ENCODE data around the gene KCNIP3.
"Not testable (repeated sequence)": the region's sequence is repeated elsewhere in the genome, so short reads cannot be mapped to it uniquely, and the experiment has no call there.

Gene KCNIP3

GRCh38 chr2:95296880-95297487 is at the start of gene KCNIP3:
TSS of gene KCNIP3 (plus strand) at chr2:95297347. CDS start at chr2:95297439, 92 bp downstream.
- no peak for DNase-seq

- DNase-seq: no peak
Observed at GRCh38 chr2:95258271-95258670, 38.9 kb upstream of the KCNIP3 start.

DNA sequence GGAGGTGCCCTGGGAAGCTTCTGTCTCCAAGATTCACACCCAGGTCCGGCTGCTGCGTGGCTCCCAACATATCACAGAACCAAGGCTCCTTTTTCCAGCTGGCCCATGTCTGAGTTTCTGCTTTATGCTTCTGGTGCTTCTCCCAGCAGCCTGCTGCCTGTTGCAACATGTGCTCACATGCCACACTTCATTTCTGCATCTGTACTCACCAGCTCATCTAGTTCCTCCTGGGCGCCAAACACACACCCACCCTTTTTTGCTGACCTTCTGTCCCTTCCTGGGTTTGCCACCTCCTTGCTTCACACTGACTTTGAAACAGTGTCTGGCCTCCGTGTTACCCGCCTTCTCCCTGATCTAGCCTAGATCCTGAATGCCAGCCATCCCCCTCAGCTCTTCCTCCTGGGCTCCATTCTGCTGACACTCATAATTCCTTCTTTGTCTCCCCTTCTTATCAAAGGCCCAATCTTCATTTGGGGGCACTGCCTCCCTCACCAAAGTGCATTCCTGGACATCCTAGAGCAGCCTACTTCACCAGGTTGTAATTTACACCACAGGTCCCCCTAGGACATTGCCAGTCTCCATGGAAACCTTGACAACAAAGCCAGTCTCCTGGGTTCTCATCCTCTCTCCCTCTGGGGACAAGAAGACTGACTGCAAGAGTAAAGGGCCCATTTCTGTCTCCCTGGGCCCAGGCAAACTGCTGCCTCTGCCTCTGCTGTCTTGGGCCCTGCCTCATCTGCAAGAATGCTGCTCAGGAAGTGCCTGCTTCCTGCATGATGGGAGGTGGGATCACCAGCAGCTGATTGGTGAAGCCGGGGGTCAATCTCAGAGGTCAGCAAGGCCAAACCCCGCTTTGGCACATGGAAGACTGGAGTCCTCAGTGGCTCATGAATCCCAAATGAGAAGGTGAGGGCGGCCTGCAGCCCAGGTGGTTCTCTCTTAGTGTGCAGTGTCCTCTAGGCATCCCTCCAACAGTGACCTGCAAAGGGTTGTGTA is 36.8 kb upstream of the KCNIP3 start:
- no peak for DNase-seq

DNA sequence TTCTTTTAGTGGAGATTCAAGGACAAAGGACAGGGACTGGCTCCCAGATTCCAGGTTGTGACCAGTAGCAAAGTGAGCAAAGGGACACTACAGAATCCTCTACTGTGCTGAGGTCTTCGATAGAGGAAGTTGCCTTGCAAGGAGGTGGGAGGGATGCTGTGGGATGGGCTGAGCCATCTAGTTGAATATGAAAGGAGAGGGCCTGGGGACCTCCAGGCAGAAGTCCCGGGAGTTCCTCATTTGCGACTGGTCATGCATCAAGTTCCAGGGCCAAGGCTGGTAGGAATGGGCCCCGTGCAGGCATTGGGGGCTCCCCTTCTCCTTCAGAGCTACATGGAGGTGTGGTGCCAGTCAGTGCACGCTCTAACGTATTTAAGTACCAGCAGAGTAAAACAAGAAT is 35.5 kb upstream of the KCNIP3 start:
- DNase-seq: no peak

- DNase-seq: no peak
Observed at GRCh38 chr2:95262896-95263542, 34.1 kb upstream of the KCNIP3 start.

DNA sequence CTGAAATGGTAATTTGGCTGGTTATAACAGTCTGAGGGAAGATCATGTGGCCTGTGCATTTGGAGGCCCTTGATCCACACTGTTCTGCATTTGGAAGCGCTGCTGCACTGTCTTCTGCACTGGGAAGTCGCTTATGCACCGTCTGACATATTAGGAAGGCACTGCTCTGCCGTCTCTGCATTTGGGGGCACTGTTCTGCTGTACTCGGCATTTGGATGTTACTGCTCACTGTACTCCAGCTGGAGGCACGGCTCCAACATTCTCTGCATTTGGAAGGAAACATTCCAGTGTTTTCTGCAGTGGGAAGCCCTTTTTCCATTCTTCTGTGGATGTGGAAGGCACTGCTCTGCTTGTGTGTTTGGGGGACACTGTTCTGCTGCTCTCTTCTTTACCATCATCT is 32.5 kb upstream of the KCNIP3 start:
- no peak for DNase-seq

DNA sequence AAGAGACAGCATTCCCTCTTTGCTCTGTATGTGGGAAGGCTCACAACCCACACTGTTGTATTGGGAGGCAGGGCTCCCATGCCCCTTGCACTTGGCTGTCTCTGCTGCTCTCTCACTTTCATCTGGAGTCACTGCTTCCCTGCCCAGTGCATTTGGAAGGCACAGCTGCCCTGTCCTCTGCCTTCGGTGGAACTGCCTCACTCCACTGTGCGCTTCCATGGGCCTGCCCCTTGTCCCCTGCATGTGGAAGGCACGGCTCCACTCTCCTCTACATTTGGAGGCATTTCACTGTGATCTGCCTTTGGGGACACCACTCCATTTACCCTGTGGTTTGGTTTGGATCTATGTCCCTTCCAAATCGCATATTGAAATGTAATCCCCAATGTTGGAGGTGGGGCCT is 32.0 kb upstream of the KCNIP3 start:
- DNase-seq: no peak

- DNase-seq: no peak
Observed at GRCh38 chr2:95266781-95267430, 30.2 kb upstream of the KCNIP3 start.

DNA sequence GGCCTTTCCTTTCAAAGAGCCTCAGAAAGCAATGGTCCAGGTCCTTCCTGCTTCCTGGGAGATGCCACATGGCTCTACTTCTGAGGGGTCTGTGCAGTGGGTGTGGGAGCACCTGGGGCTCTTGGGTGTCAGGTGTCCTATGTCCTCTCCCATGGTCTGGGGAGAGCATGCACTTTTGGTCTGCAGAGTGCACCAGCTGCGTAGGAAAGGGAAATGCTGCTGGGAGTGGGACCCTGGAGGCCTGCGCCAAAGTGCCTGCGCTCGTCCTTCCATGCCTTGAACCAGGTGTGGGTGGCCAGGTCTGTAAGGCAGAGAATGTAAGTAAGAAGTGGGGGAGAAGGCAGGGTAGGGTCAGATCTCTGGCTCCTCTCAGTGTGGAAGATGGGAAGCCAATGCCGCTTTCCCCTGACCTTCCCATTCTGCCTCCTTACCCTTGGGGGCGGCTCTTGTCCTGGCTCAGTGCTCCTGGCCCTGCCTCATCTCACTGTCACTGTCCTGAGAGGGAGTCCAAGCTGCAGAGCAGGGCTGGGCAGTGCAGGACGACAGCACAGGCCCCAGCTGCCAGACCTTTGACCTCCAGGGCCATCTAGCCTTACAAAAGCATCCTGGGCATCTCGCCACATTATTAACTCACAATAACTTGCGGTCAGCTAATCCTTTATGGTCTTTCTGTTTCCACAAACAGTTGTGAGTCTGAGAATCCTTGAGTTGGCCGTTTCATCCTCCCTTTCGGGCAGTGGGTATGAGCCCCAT is 29.5 kb upstream of the KCNIP3 start:
- no peak for DNase-seq

- no peak for DNase-seq
Observed at GRCh38 chr2:95268211-95269035, 28.7 kb upstream of the KCNIP3 start.

DNA sequence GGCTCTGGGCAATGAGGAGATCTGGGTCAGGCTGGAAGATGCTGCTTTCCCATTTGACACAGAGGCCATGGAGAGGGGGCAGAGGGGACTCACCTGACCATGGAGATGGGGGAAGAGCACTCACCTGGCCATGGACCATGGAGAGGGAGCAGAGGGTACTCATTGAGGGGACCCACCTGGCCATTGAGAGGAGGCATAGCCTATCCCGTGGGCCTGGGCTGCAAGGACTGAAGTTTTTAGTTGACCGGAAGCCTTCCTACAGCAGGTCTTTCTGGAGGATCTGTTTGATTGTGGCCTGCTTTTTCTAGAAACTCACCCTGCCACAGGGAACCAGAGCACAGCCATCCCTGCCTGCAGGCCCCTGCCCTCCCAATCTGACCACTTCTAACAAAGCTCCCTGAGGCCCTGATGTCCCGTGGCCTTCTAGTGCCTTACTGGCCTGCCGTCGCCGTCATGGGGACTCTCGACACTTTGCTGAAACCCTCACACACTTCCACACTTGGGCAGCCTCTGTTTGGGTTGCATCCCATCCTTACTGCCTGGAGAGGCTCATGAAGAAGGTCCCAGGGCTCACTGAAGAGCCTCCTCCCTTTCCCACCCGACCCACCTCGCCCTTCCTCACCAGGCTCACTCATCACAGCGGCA is 28.0 kb upstream of the KCNIP3 start:
- DNase-seq: no peak

DNA sequence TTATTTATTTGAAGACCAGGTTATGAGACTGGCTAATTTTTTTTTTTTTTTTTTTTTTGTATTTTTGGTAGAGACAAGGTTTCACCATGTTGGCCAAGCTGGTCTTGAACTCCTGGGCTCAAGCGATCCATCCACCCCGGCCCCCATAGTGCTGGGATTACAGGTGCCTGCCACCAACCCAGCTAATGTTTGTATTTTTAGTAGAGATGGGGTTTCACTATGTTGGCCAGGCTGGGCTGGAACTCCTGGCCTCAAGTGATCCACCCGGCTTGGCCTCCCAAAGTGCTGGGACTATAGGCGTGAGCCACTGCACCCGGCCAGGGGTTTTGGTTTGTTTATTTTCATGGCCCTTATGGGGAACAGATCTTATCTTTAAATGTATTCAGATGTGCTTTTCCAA is 27.4 kb upstream of the KCNIP3 start:
- not testable (repeated sequence) for DNase-seq

DNA sequence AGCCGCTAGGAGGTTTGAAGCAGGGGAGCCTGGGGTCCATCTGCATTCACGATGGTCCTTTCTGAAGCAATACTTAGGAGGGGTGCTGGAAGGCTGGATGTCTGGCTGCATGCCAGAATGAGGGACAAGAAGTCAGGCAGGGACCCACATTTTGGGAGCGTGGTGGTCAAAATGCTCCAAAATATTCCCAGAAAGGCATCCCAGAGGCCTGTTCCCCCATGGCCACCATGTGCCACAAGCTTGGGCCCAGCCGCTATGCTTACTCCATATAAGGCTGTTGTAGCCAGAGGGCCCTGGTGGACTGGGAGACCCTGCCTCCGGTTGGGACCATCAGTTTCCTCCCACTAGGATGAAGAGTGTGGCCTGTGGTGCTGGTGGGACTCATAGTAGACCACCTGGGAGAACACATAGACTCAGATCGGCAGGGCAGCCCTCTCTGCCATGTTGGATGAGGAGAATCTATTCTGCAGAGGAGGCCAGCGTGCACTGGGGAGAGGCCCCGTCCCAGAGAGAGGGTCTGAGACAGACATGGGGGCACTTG is 26.5 kb upstream of the KCNIP3 start:
- DNase-seq: no peak

DNA sequence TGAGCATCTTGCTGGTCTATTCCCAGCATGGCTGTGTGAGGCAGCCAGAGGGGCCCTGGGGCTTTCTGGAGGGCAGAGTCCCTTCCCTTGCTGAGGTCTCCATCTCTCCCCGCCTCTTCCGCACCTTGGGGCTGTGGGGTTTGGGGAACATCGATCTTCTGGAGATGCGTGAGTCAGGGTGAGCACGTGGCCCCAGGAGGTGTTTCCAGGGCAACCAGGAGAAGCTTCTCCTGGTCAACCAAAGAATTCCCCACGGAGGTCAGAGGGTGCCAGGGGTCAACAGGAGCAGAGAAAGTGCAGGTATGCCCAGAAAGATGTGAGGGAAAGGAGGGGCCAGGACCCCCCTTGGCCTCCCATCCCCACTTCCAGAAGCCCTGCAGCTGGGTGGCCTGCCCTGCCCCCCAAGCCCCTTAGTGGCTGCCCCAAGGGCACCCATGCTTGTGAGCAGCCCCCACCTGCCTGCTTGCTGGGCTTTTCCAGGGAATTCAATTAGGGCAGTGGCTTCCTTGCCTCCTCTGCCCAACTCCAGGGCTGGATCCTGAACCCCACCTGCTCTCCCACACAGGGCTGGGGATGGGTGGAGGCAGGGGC is 25.7 kb upstream of the KCNIP3 start:
- no peak for DNase-seq

GRCh38 chr2:95272299-95272751 is 24.8 kb upstream of the KCNIP3 start:
- no peak for DNase-seq

DNA sequence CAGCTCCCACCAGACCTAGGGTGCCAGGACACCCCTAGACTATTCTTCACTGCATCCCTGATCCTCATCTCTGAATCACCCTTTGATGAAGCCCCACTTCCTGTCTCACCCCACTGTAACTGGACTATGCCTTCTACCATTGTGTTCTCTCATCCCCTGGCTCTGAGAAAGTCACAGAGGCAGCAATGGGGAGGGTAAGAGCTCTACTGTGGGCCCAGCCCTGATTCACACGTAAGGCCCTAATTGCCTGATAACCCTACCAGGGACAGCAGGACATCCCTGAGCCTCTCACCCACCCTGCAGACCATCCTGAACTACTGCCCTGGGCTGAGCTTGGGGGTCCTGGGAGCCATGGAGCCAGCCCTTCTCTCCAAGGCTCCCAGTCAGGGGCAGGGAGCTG is 24.4 kb upstream of the KCNIP3 start:
- DNase-seq: no peak

- DNase-seq: no peak
Observed at GRCh38 chr2:95273566-95274290, 23.4 kb upstream of the KCNIP3 start.

DNA sequence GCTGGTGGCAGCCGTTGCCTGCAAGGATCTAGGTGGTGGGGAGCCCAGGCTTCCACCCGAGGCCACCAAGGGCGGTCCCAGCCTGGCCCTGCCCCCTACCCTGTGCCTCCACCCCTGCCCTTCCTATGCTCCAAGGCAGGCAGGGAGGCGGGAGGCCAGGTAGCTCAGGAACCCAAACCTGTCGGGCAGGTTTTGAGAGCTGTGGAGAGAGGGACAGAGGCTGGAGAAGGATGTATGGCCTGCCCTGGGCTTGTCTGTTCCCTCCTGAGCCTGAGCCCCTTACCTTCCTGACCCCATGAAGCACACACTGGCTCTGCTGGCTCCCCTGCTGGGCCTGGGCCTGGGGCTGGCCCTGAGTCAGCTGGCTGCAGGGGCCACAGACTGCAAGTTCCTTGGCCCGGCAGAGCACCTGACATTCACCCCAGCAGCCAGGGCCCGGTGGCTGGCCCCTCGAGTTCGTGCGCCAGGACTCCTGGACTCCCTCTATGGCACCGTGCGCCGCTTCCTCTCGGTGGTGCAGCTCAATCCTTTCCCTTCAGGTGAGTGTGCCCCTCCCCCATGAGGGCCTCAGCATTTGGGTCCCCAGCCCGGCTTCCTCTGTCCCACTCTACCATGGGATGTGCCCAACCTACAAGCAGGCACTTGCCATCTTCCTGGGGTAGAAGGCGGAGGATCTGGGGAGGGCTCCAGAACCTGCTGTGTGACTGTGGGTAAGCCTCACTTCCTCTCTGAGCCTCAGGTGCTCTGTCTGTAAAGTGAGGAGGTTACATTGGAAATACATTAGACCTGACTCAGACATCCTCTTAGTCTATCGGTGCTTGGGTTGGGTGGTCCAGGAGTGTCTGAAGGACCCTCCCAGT is 22.6 kb upstream of the KCNIP3 start, which contains the start of gene PROM2:
TSS of gene PROM2 (plus strand) at position 159 of the 860 bp plus-strand sequence. CDS start at position 296, 137 bp downstream.
- DNase-seq: no peak

All from activated gamma-delta T cell treated with Interleukin-2 at 50 U/mL for 16 hours (primary cell).